ENCODE data around the gene CDKN2B-AS1.

- no peak for TF ChIP-seq POLR2AphosphoS5 (IDR thresholded peaks at IDR 0.05)
- no peak for TF ChIP-seq RAD21 (conservative IDR thresholded peaks at IDR 0.05)
- no peak for TF ChIP-seq CTCF (IDR thresholded peaks at IDR 0.05; ENCODE audit: poor library complexity, severe bottlenecking)
Observed at GRCh38 chr9:22033012-22033630, 38.5 kb downstream of the CDKN2B-AS1 start.

All from neural cell (in vitro differentiated cells).